Measurements from ENCODE around the gene VASP.

- no peak for TF ChIP-seq CTCF (conservative IDR thresholded peaks at IDR 0.05; ENCODE audit: low read depth, low read length)
- no peak for TF ChIP-seq EZH2 (IDR thresholded peaks at IDR 0.05; ENCODE audit: borderline replicate concordance, low read depth, low read length, poor library complexity, severe bottlenecking)
Measured at GRCh38 chr19:45522010-45522941, 15.0 kb downstream of the VASP start.

Measured in A673 (cell line).